Measurements from ENCODE around the gene TRIM2.

- TF ChIP-seq CTCF (IDR thresholded peaks at IDR 0.05; ENCODE audit: poor library complexity) (no peak), EZH2 (IDR thresholded peaks at IDR 0.05; ENCODE audit: borderline replicate concordance) (no peak)
Observed at GRCh38 chr4:153161226-153161963, 42.8 kb upstream of the TRIM2 start.
